HepG2 (cell line): Measurements from ENCODE around the gene B9D2. TPM values are rescaled to one million over a fixed set of nuclear protein-coding genes. Genes with fewer than 3 reads are reported as not detected.

Source experiments
- DBP ChIP-seq: sonication (generic); formaldehyde crosslinking; IDR thresholded peaks from 2 replicates; pipeline ENCODE4 v1.4.0; 2020; ENCODE audit warnings: missing genetic modification reagents; ENCODE audit errors: not compliant biosample characterization
- FOXO4 ChIP-seq: sonication (generic); formaldehyde crosslinking; conservative IDR thresholded peaks from 2 replicates; pipeline ENCODE4 v1.8.1; 2023; ENCODE audit warnings: missing genetic modification reagents
- ISX ChIP-seq: sonication (generic); formaldehyde crosslinking; conservative IDR thresholded peaks from 2 replicates; pipeline ENCODE4 v1.5.0; 2020; ENCODE audit warnings: missing genetic modification reagents
- KIAA2018 ChIP-seq: sonication (generic); formaldehyde crosslinking; IDR thresholded peaks from 2 replicates; pipeline ENCODE4 v1.5.0; 2020; ENCODE audit warnings: mild to moderate bottlenecking, missing genetic modification reagents, borderline replicate concordance
- MLX ChIP-seq: IDR thresholded peaks from 2 replicates; pipeline ENCODE4 v1.6.1; 2016
- SAP130 ChIP-seq: IDR thresholded peaks from 2 replicates; pipeline ENCODE4 v1.6.1; 2016; ENCODE audit warnings: low read depth
- TEF ChIP-seq: sonication (generic); formaldehyde crosslinking; IDR thresholded peaks from 2 replicates; pipeline ENCODE4 v1.5.0; 2020; ENCODE audit warnings: missing genetic modification reagents
- ZBED4 ChIP-seq: sonication (generic); formaldehyde crosslinking; IDR thresholded peaks from 2 replicates; pipeline ENCODE4 v1.4.0; 2020; ENCODE audit warnings: missing genetic modification reagents, borderline replicate concordance
- ZBTB37 ChIP-seq: sonication (generic); formaldehyde crosslinking; IDR thresholded peaks from 2 replicates; pipeline ENCODE4 v1.4.0; 2020; ENCODE audit warnings: mild to moderate bottlenecking, missing genetic modification reagents
- ZFY ChIP-seq: sonication (generic); formaldehyde crosslinking; IDR thresholded peaks from 2 replicates; pipeline ENCODE4 v1.4.0; 2020; ENCODE audit warnings: missing genetic modification reagents
- polyA plus RNA-seq, 8 experiments: library from polyadenylated mRNA; depleted of rRNA in 3 of 8; stranded (reverse) in 7 of 8; unstranded in 1 of 8; fragments of >200 nt; fragmentation: Illumina TruSeq in 4 of 8; extraction: Trizol in 4 of 8; gene quantifications; 2 replicates each; pipeline versions ENCODE4 v1.2.1 to v1.2.3, GENCODE V29; 2011 to 2016; ENCODE audit warnings: low read depth in 4 of 8, missing spikeins in 1 of 8, mixed read lengths in 1 of 8; ENCODE audit not compliant: insufficient read depth in 1 of 8
- total RNA-seq, 5 experiments: library from RNA; depleted of rRNA; stranded (reverse); fragments of >200 nt; fragmentation: Illumina TruSeq; extraction: Trizol; gene quantifications; 2 replicates each; pipeline ENCODE4 v1.2.3, GENCODE V29; 2016; ENCODE audit warnings: low read depth in 1 of 5

Gene B9D2
- total and polyA plus RNA-seq, 2 of the 13 experiments (the other 11 are each of a cell fraction or from before 2014, with no cell fraction given): 3.1 to 4.4 TPM

- TF ChIP-seq ZBED4 (CRISPR knock-in tag) (no peak), SAP130 (peak; percentile 76), KIAA2018 (CRISPR knock-in tag) (no peak), TEF (no peak), DBP (CRISPR knock-in tag) (no peak), ZFY (CRISPR knock-in tag) (peak; percentile 34), ISX (no peak), FOXO4 (CRISPR knock-in tag) (no peak), ZBTB37 (CRISPR knock-in tag) (no peak), MLX (CRISPR knock-in tag) (no peak; the same call in 1 of the 2 replicates)
Measured at GRCh38 chr19:41363753-41364523, at the start of gene B9D2 (continued).
